Loucy (cell line): ENCODE results near the gene ZNF860.

Experiments used
- H2AFZ ChIP-seq: fragments of 200-600 bp; sonication (generic); 2 replicates; pipeline ENCODE4 v1.6.0; 2016; ENCODE audit warnings: antibody characterized with exemption, mild to moderate bottlenecking, low read length, moderate library complexity
- H3F3A ChIP-seq: fragments of 200-600 bp; 2 replicates; pipeline ENCODE4 v1.6.0; 2016; ENCODE audit warnings: antibody characterized with exemption, low read depth, mild to moderate bottlenecking
- H3K27me3 ChIP-seq: fragments of 200-600 bp; sonication (generic); 2 replicates; pipeline ENCODE4 v1.6.1; 2014; ENCODE audit warnings: low read length, mild to moderate bottlenecking; ENCODE audit not compliant: insufficient read depth, poor library complexity, severe bottlenecking
- H3K36me3 ChIP-seq: fragments of 200-600 bp; sonication (generic); 2 replicates; pipeline ENCODE4 v1.6.1; 2016; ENCODE audit warnings: low read length; ENCODE audit not compliant: insufficient read depth
- H3K4me1 ChIP-seq: fragments of 200-600 bp; sonication (generic); 2 replicates; pipeline ENCODE4 v1.5.1; 2014; ENCODE audit warnings: low read length, mild to moderate bottlenecking; ENCODE audit not compliant: insufficient read depth, poor library complexity, severe bottlenecking
- H3K4me2 ChIP-seq: fragments of 200-600 bp; sonication (generic); 2 replicates; pipeline ENCODE4 v1.6.0; 2014; ENCODE audit warnings: antibody characterized with exemption, low read length, low read depth, mild to moderate bottlenecking; ENCODE audit not compliant: poor library complexity, severe bottlenecking
- H3K4me3 ChIP-seq: fragments of 200-600 bp; sonication (generic); 2 replicates; pipeline ENCODE4 v1.5.1; 2014; ENCODE audit warnings: low read length, mild to moderate bottlenecking, mixed read lengths; ENCODE audit not compliant: poor library complexity, severe bottlenecking
- H3K79me2 ChIP-seq: fragments of 200-600 bp; sonication (generic); 2 replicates; pipeline ENCODE4 v1.6.1; 2014; ENCODE audit warnings: low read length; ENCODE audit not compliant: insufficient read depth
- H3K9ac ChIP-seq: fragments of 200-600 bp; sonication (generic); 2 replicates; pipeline ENCODE4 v1.6.0; 2014; ENCODE audit warnings: mild to moderate bottlenecking, low read depth, low read length, moderate library complexity; ENCODE audit not compliant: poor library complexity, severe bottlenecking
- H3K9me2 ChIP-seq: fragments of 200-600 bp; sonication (generic); replicated peaks from 2 replicates; pipeline ENCODE4 v1.6.1; 2016; ENCODE audit warnings: low read depth, low read length, mixed read lengths
- H3K9me3 ChIP-seq: fragments of 200-600 bp; sonication (generic); 2 replicates; pipeline ENCODE4 v1.6.1; 2014; ENCODE audit warnings: mild to moderate bottlenecking, antibody characterized with exemption, low read length, low read depth; ENCODE audit not compliant: insufficient read depth
- H4K20me1 ChIP-seq: fragments of 200-600 bp; sonication (generic); 2 replicates; pipeline ENCODE4 v1.6.0; 2014; ENCODE audit warnings: antibody characterized with exemption, low read length, mild to moderate bottlenecking; ENCODE audit not compliant: insufficient read depth, poor library complexity, severe bottlenecking
- EZH2phosphoT487 ChIP-seq: fragments of 200-600 bp; IDR thresholded peaks from 2 replicates; pipeline ENCODE4 v1.6.1; 2018; ENCODE audit warnings: antibody characterized with exemption, mild to moderate bottlenecking, moderate library complexity, borderline replicate concordance
- TF ChIP-seq, protein P1 (sequence below): fragments of 200-600 bp; sonication (generic); conservative IDR thresholded peaks from 2 replicates; pipeline ENCODE4 v1.5.1; 2014; ENCODE audit warnings: mild to moderate bottlenecking, antibody characterized with exemption, low read length

The ZNF860 gene

DNA sequence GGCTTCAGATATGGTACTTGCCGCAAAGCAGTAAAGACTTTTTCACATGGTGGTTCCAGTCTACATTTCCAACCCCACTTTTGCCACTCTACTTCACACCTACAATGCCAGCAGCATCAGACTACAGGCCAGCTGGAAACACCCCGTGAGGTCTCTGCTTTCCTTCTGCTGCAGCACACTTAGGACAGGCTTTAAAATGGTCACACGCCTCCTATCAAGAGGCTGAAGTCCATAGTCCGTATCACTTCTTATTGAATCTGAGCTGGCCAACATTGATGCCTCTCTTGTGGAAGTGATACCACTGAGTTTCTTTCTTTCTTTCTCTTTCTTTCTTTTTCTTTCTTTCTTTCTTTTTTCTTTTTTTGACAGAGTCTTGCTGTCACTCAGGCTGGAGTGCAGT is 59.8 kb downstream of the ZNF860 start:
- Histone ChIP-seq H2AFZ (no peak overlapping the region), H3K79me2 (no peaks in the 10 kb centered on the region), H3K27me3 (no peaks in the 10 kb centered on the region), H3K9ac (no peak overlapping the region), H4K20me1 (no peaks in the 10 kb centered on the region), H3K4me1 (no peaks in the 10 kb centered on the region), H3K36me3 (no peaks in the 10 kb centered on the region), H3K9me3 (no peaks in the 10 kb centered on the region; the same call in 1 of the 2 replicates), H3K4me2 (no peak overlapping the region), H3K9me2 (no peaks in the 10 kb centered on the region), H3K4me3 (no peak overlapping the region), H3F3A (no peaks in the 10 kb centered on the region)
- TF ChIP-seq, protein P1, sequence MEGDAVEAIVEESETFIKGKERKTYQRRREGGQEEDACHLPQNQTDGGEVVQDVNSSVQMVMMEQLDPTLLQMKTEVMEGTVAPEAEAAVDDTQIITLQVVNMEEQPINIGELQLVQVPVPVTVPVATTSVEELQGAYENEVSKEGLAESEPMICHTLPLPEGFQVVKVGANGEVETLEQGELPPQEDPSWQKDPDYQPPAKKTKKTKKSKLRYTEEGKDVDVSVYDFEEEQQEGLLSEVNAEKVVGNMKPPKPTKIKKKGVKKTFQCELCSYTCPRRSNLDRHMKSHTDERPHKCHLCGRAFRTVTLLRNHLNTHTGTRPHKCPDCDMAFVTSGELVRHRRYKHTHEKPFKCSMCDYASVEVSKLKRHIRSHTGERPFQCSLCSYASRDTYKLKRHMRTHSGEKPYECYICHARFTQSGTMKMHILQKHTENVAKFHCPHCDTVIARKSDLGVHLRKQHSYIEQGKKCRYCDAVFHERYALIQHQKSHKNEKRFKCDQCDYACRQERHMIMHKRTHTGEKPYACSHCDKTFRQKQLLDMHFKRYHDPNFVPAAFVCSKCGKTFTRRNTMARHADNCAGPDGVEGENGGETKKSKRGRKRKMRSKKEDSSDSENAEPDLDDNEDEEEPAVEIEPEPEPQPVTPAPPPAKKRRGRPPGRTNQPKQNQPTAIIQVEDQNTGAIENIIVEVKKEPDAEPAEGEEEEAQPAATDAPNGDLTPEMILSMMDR, result no peak
- no peak for TF ChIP-seq EZH2phosphoT487
